SIG-M5 (cell line): ENCODE results near the gene IPO11.
A peak's percentile ranks its signal among the peaks of the same experiment; 100 is the strongest.

Experiments used
- DNase-seq: peaks from one replicate; lab custom pipeline; 2025; lab: John Stamatoyannopoulos, UW

Gene IPO11

DNA sequence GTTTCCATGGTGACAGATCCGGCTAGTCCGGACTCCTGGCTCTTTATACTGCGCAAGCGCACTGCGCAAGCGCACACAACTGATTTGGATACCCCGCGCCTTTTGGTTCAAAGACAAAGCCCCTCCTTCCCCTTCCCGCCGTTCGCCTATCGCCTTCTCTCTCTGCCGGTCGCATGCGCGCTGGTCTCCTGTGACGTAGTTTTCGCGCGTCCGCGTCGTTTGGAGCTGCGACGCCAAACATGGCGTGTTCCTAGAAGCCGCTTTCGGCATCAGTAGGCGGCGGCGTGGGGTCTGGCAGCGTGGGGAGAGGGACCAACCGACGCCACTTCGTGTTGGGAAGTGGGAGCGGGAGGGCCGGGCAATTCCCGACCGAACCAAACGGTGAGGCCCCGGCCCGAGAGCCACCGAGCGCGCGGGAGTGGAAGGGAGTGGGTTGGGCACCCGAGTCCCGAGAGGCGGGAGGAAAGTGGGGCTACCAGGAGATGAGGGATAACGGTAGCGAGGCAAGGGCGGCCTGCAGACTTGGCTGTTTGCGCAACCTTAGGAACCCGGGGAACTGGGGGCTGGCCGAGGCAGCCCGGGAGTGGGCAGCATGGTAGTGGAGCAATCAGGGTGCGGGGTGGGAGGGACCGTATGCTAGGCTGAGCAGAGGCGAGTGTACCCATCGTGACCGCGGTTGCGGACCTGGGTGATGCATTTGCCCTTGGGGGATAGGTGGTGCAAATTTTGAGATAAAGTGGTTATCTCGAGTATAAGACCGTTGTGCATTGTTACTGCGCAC is at the start of gene IPO11:
Gene IPO11 (plus strand): TSS at position 215 of the 781 bp plus-strand sequence. CDS start 24,517 bp downstream, outside the sequence.
- peak; percentile 97 for DNase-seq

DNA sequence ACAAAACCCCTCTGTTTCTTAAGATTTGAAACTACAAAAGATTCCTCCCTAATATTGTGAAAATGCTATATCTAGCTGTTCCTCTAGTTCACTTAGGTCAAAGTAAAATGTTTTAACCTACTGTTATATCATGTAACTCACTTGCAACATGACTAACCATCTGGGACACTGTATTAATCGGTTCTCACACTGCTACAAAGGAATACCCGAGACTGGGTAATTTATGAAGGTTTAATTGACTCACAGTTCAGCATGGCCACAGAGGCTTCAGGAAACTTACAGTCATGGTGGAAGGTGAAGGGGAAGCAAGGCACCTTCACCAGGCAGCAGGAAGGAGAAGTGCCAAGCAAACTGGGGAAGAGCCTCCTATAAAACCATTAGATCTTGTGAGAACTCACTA is 43.5 kb upstream of the IPO11 start:
- DNase-seq, result no peak

DNA sequence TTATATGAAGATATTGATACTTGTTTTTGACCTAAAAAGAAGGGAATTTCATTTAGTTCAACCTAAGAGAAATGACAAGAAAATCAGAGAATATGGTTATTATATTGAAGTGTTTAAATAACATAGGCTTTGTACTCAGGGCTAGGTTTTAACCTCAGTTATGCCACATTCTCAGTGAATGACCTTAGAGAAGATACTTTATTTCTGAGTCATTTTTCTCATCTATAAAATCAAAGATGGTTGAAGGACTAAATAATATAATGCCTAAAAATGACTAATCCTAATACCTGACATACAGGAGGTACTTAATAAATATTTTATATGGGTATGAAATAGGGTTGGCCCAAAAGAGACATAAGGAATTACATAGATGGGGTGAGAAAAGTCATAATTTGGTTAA is 41.2 kb upstream of the IPO11 start:
- no peak for DNase-seq

DNA sequence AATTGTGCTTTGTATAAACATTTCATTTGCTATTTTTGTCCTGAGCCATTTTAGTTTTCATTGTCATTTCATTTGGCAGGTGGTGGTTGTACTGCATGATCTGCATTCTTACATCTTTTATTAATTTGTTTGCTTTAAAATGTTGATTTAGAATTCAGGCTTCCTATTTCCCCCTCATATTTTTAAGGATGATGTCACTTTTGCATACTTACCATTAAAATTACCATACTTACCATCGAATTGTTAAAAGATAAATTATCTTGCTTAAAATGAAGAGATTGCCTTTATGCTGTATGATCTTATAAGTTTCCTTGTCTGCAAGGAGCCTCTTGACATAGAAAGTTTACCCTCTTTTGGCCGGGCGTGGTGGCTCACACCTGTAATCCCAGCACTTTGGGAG is 40.0 kb upstream of the IPO11 start:
- no peak for DNase-seq

DNA sequence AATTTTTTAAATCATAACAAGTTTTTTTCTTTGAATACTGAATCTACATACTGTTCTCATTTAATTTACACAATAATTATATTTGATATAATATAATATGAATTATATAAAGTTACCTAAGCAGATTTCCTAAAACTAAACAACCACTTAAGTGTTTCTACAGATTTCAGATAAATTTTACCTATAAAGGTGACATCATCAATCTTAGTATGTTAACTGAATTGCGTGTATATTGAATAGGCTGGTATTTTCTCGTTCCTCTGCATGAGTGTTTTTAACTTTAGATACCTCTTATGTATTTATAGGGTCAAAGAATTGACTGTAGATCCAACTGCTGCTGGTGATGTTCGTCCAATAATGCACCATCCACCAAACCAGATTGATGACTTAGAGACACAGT is 39.2 kb upstream of the IPO11 start:
- no peak for DNase-seq

DNA sequence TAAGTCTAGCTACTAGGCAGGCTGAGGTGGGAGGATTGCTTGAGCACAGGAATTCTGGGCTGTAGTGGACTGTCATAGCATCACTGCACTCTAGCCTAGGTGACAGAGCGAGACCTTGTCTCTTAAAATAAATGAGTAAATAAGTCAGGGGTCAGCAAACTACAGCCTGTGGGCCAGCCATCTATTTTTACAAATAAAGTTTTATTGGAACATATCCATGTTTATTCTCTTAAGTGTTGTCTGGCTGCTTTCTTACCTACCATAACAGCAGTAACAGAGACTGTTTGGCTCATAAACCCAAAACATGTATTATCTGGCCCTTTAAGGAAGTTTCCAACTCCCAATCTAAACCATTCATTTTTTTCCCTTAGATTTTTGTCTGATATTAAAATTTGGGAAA is 38.5 kb upstream of the IPO11 start:
- DNase-seq, result no peak

DNA sequence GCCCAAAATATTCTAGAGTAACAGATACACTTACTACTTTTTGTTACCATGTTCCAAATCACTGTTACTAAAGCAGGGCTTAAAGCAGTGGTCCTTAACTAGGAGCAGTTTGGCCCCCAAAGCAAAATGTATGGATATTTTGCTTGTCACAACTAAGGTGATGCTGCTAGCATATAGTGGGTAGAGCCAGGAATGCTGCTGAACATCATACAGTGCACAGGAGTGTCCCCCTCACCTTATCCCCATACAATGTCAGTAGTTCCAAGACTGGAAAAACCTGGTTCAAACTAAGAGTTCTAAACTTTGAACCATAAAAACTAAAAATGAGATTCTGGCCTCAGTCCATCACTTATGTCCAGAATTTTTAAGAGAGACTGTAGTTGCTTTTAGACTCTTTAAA is 36.9 kb upstream of the IPO11 start:
- no peak for DNase-seq

DNA sequence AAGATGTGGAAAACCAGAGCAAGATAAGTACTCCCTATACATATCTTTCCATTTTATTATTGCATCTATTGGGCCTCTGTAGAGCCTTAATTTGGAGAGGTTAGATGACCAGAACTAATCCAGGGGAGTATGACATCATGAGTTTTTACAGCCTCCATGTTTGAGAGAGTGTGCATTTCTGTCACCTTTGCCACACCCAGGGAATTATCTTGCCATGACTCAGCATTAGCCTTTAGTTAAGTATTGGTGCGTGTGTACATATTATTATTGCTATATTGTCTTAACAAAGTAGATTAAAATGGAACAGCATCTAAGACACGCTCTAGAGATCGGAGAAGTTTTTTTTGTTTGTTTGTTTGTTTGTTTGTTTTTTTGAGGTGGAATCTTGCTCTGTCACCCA is 36.5 kb upstream of the IPO11 start:
- DNase-seq, result no peak

DNA sequence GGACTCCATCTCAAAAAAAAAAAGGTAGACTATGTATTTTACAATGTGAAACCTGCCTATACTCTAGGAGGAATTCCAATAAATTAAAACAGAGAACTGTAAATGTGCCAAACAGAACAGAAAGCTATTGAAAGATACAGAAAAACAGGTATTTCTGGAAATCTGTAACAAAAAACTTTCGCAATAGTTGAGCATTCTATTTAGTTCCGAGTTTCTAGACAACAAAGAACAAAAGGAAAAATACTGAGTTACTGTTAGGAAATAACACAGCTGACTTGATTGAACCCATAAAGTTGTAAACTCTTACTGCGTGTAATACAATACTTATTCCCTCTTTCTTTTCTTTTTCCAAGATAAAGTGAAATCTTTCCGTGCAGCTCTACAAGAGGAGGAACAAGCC is 27.4 kb upstream of the IPO11 start:
- DNase-seq, result no peak

DNA sequence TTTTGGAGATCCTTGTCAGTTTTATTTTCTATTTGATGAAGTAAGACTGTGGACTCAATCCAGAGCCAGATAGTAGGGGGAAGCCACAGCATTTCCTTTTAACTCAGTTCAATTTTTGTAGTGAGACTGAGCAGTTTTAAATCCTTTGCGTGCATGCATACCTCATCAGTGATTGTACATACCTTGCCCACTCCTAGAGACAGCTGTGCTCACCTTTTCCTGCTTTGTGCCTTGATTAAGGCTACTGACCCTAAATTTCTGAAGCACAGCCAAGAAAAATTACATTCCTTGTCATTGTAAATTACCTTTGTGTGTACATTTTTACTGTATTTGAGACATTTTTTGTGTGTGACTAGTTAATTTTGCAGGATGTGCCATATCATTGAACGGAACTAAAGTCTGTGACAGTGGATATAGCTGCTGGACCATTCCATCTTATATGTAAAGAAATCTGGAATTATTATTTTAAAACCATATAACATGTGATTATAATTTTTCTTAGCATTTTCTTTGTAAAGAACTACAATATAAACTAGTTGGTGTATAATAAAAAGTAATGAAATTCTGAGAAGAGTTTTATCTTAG is 26.7 kb upstream of the IPO11 start:
- DNase-seq, result no peak

DNA sequence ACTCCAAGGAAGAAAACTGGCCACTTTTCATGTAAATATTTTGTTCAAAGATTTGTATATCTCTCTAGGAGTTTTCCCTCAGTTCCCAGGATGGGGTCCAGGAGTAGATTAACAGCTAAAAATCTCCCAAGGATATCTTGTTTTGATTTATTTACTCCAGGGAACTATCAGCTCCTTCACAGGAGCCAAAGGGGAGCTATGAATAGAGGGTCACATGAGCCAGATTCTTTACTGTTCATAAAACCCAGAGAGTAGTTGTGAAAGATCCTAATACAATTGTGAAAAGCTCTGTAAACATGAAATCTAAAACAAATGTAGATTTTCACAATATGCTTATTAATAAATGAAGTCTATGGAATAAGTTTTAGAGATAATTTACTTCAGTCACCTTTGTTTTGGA is 25.7 kb upstream of the IPO11 start:
- DNase-seq, result no peak

DNA sequence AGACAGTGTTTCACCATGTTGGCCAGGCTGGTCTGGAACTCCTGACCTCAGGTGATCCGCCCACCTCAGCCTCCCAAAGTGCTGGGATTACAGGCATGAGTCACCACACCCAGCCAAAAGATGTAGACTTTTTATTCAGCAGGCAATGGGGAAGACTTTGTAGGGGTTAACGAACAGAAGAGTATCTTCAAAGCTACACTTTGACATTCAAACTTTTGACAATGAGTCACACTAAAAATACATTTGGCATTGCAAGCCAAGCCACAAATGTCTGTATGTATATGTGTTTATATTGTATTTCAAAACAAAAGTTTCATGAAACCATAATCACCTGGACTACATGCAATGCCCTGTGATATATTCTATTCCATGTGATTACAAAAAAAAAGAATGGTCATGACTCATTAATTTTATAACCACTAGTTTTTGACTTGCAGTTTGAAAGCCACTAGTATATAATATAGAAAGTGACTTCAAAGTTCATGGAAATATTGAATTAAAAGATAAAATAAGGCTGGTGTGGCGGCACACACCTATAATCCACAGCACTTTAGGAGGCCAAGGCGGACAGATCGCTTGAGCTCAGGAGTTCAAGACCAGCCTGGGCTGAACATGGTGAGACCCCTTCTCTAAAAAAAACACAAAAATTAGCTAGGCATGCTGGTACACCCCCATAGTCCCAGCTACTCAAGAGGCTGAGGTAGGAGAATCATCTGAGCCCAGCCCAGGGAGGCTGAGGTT is 17.2 kb upstream of the IPO11 start:
- DNase-seq, result no peak

DNA sequence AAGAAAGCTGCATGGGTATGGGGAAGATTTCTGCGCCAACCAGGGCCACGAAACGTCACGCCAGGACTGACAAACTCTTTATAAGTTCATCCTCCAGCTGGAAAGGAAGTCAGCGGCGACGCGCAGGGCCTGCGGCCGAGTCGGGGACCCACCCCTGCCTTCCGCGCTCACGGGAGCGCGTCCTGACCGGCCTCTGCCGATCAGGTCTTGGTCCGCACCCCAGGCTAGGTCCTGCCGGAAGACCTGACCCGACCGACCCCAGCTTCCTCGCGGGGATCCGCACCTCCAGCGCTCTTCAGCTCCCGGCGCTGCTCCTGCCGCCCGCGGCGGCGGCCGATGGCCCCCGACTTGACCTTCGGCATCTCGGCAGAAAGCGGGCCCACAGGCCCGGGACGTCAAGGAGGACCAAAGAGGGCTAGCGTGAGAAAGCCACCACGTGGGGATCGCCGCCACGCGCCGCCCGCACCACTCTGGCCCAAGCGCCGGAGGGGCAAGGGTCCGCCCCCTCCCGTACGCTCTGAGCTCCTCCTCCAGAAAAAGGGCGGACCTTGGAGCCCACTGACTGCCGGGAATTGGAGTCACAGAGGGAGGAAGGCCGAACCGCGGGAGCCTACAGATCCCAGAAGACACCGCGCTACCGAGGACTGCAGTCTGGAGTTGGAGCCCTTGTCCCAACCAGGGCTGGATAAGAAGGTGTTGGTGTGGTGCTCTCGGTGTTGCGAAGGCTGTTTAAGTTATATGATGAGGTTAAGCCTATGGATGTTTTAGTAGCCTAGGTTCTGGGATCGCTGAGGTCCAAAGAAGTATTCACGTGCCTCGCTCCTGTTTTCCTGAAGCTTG is 8.9 kb upstream of the IPO11 start, which contains the start of gene DIMT1:
Gene DIMT1 (minus strand): TSS at position 495 of the 840 bp plus-strand sequence. CDS start 133 bp downstream, at position 362.
- peak; percentile 96 for DNase-seq

DNA sequence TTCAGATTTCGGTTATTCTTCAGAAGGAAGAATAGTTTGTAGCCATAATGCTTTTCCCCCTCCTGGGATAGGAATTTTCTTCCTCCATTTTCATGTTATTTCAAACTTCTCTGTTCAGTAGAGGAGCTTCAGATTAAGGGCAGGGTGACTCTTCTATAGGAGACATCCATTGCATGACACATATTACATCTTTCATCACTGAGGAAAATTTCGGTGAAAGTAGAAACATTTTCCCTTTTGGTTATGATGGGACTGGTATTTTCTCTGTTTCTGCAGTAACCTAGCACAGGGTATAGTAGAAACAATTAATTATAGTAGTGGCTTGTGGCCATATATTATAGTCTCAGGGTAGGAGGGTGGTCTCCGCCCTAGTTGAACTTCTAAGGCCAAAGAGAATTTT is 1.1 kb downstream of the IPO11 start:
- DNase-seq, result no peak

DNA sequence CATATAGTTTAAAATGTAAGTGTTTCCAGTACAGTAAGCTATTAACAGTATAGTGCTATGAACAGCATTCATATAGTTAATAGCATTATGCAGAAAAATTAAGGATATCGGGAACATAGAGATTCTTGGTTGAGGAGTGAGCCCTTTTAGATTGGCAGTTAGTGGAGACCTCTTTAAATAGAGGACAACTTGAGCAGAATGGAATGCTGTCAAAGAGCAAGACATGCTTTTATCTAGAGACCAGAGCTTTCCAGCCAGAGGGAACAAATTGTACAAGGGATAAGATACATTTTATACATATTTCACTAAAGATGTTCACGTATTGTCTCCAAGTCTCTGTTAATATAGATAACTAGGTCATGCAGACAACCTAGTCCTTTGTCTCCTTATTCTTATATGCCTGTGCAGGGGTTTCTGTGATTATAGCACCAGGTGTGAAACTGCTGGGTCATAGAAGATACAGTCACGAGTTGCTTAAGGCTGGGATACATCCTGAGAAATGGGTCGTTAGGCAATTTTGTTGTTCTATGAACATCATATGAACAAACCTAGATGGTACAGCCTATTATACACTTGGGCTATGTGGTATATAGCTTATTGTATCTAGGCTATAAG is 6.0 kb downstream of the IPO11 start:
- DNase-seq, result no peak

DNA sequence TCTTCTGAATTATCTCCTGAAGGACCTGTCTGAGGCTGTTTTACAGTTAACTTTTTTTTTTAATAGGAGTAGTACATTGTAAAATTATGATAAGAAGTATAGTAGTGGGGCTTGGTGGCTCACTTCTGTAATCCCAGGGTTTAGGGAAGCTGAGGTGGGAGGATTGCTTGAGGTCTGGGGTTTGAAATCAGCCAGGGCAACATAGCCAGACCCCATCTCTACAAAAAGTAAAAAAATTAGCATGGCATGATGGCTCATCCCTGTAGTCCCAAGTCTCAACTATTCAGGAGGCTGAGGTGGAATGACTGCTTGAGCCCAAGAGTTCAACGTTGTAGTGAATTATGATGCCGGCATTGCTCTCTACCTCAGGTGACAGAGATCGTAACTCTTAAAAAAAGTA is 7.0 kb downstream of the IPO11 start:
- no peak for DNase-seq

DNA sequence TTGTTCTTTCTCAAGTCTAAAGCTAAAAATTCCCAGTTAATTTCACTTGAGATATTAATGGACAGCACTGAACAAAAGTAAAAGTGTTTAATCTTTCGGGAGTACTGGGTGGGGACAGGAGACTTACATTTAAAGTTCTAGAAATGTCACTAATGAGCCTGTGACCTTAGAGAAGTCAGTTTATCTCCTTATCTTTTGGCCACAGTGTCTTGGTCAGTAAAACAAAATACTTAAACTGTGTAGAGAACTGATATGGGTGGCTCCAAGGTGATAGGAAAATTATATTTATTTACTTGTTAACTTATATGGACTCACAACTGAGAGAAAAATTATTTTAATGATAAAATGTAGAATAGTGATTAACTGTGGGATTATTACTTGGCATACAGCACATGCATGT is 8.9 kb downstream of the IPO11 start:
- DNase-seq, result no peak

DNA sequence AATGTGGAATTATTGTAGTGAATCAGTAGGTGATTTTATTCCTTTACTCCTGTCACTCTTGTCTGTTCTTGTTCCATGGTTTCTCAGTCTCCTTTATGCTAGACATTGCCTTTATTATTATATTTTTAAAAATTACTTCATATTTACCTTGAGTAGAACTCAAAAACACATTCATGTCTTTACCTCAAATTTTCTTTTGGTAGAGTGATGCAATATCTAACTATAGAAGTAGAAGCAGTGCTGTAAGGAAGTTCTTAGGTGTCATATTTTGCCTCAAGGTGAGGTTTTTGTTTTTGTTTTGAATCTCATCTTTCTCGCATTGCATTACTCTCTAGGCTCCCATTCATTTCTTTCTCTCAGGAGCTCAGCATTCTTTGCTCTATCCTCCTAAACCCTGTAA is 12.2 kb downstream of the IPO11 start:
- DNase-seq, result no peak

DNA sequence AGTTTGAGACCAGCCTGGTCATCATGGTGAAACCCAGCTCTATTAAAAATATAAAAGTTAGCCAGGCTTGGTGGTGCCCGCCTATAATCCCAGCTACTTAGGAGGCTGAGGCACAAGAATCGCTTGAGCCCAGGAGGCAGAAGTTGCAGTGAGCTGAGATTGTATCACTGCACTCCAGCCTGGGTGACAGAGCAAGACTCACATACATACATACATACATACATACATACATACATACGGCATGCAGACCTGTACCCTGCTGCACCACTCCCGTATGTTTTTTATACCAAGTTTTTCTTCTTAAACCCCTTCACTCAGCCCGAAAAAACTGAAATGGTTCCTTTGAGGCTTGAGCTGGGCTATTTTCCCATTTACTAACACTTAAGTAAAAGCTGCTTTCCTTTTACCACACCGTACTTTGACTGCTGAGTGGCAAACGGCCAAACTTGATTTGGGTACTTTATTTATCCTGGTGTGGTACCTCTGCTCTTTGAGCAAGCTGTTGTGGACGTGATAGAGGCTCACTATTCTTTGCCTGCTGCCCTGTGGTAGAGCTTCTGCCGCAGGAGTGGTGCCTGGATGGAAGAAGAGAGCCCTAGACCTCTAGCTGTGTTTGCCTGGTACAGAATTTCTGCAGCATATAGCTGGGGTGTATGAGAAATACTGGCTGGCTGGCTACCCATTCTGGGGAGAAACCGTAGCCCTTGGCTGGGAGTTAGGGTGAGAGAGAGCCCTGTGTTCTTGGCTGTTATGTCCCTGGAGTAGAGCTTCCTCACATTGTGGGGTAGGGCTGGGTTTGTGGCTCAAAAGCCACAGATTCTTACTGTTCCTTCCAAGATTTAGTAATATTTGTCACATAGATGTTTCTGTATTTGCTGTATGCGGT is 19.4 kb downstream of the IPO11 start:
- DNase-seq, result no peak

DNA sequence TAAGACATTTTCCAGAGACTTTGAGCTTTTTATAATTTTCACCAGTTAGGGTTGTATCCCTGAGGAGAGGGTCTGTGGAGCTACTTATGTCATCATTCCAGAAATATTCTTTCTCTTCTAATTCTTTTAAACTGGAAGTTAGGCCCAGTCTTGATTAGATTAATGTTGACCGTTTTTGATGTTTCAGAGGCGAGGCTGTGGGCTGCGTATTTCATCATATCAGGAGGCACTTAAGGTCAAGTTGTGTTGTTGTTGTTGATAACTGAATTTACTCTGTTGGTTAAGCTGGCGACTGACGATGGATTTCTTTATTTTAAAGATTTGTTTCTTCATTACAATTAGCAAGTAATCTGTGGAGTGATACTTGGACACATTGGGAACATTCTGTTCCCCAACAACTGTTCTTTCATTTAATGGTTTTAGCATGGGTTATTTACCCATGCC is 20.1 kb downstream of the IPO11 start:
- DNase-seq, result no peak

DNA sequence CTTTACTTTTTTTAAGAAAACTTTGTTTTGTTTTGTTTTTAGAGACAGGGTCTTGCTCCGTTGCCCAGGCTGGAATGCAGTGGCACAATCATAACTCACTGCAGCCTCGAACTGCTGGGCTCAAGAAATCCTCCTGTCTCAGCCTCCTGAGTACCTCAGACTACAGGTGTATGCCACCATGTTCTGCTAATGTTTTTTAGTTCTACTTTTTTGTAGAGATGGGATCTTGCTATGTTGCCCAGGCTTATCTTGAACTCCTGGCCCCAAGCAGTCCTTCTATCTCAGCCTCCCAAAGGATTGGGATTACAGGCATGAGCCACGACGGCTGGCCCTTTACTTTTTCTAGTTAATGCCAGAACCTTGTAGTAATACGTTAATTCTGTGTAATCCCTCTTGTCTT is 36.0 kb downstream of the IPO11 start:
- no peak for DNase-seq
